ENCODE results near the gene NFKBIL1.

GRCh38 chr6:31585491-31585890, 38.1 kb downstream of the NFKBIL1 start:
- TF ChIP-seq NFYB (CRISPR knock-in tag; conservative IDR thresholded peaks at IDR 0.05; ENCODE audit: low read depth) (no peak), MAX (CRISPR knock-in tag; IDR thresholded peaks at IDR 0.05) (no peak), E2F4 (CRISPR knock-in tag; IDR thresholded peaks at IDR 0.05; ENCODE audit: borderline replicate concordance, low read depth) (no peak), ARID4B (CRISPR knock-in tag; IDR thresholded peaks at IDR 0.05; ENCODE audit: borderline replicate concordance) (no peak), USF1 (CRISPR knock-in tag; IDR thresholded peaks at IDR 0.05) (no peak), ATF1 (CRISPR knock-in tag; IDR thresholded peaks at IDR 0.05) (no peak), NR3C1 (CRISPR knock-in tag; conservative IDR thresholded peaks at IDR 0.05; ENCODE audit: low read depth) (no peak), ELF4 (CRISPR knock-in tag; IDR thresholded peaks at IDR 0.05; ENCODE audit: low read depth) (no peak), TEAD4 (CRISPR knock-in tag; IDR thresholded peaks at IDR 0.05) (no peak), ZNF232 (CRISPR knock-in tag; IDR thresholded peaks at IDR 0.05) (no peak), CTCF (IDR thresholded peaks at IDR 0.05) (peak; percentile 54), CBFB (CRISPR knock-in tag; IDR thresholded peaks at IDR 0.05; ENCODE audit: low read depth) (no peak), ETV6 (CRISPR knock-in tag; IDR thresholded peaks at IDR 0.05) (no peak), IRF1 (CRISPR knock-in tag; IDR thresholded peaks at IDR 0.05) (no peak)
